ENCODE results near the gene TMEM204.

- no peak for TF ChIP-seq TAF1 (IDR thresholded peaks at IDR 0.05; ENCODE audit: low read depth)
- no peak for TF ChIP-seq REST (IDR thresholded peaks at IDR 0.05; ENCODE audit: borderline replicate concordance)
- TF ChIP-seq CTCF (IDR thresholded peaks at IDR 0.05; ENCODE audit: poor library complexity, severe bottlenecking) = no peak
- TF ChIP-seq RAD21 (conservative IDR thresholded peaks at IDR 0.05) = no peak
Measured at GRCh38 chr16:1505073-1505844, 28.2 kb upstream of the TMEM204 start.

All from neural cell (in vitro differentiated cells).